GM12878 (cell line): Measurements from ENCODE around the gene GALNT12.

Experiments used
- HDAC2 ChIP-seq: fragments of 200-600 bp; sonication (generic); IDR thresholded peaks from 2 replicates; pipeline ENCODE4 v1.6.1; 2017
- TF ChIP-seq, protein P1 (sequence below): fragments of 450-650 bp; IDR thresholded peaks from 2 replicates; pipeline ENCODE4 v1.6.1; 2016; ENCODE audit warnings: mild to moderate bottlenecking

DNA sequence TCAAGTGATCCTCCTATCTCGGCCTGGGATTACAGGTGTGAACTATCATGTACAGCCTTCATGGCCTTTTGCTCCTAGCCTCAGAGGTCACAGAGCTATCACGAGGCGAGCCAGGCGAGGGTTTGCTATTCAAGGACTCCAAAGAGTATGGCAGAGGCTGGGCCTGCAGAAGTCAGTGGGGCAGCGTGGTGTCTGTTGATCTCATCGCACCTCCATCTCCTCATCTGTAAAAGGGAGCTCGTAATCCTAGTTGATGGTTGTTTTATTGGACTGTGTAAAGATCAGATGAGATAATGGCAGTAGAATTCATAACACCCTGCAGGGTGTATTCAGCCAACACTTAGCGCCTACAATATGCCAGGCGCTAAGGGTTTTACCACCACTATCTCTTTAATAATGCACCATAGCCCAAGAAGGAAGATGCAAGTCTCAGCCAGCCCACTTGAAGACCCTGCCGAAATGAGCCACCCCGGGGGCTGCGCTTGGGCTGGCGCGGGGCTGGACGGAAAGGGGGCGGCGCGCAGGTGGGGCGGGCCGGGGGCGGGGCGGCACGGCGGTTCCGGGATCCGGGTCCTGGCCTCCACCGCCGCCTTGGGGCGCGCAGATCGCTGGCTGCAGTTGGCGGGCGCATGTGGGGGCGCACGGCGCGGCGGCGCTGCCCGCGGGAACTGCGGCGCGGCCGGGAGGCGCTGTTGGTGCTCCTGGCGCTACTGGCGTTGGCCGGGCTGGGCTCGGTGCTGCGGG is at the start of gene GALNT12:
- TF ChIP-seq HDAC2, result no peak
- TF ChIP-seq, protein P1, sequence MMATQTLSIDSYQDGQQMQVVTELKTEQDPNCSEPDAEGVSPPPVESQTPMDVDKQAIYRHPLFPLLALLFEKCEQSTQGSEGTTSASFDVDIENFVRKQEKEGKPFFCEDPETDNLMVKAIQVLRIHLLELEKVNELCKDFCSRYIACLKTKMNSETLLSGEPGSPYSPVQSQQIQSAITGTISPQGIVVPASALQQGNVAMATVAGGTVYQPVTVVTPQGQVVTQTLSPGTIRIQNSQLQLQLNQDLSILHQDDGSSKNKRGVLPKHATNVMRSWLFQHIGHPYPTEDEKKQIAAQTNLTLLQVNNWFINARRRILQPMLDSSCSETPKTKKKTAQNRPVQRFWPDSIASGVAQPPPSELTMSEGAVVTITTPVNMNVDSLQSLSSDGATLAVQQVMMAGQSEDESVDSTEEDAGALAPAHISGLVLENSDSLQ, result no peak
